ENCODE measurements around the gene CRTAC1. TPM values are rescaled to one million over a fixed set of nuclear protein-coding genes. Genes with fewer than 3 reads are reported as not detected.
A peak's percentile ranks its signal among the peaks of the same experiment; 100 is the strongest.

CRTAC1 gene
- total RNA-seq, 1 donor from 2014 or later, result 0.66 TPM

DNA sequence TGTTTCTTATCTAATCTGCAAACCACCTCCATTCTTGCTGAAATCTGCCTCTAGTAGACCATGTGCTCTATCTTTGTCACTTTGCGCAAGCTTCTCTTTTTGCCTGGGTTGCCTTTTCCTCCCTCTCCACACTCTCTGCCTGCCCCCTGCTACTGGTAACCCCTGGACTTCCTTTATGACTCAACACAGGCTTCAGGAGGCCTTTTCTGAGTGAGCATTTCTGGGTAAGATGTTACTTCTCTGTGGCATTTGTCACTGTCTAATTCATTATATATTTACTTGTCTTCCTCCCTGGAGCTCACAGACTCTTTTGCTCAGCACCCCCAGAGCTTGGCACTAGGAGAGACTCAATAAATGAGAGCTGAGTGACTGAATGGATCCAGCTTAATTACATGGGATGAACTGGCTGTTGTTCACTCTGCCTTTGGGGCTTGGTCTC, 172.4 kb downstream of the CRTAC1 start:
- H3K79me2 ChIP-seq (ENCODE audit: insufficient read depth, low read length), result no peaks in the 10 kb centered on the region
- peaks cover 27% of the 10 kb centered on the region for H3K27me3 ChIP-seq (ENCODE audit: insufficient read depth, low read length)
- no peaks in the 10 kb centered on the region for H3K4me1 ChIP-seq (ENCODE audit: insufficient read depth, low read length)
- FAIRE-seq (no peak), DNase-seq (ENCODE audit: low read depth) (no peak)
- H3K4me3 ChIP-seq (ENCODE audit: insufficient read depth, low read depth, low read length), result no peak overlapping the region
- no peak overlapping the region for H3K27ac Mint-ChIP-seq (ENCODE audit: unreplicated experiment)
- no peaks in the 10 kb centered on the region for H3K9me3 Mint-ChIP-seq (ENCODE audit: unreplicated experiment)
- no peak overlapping the region for H3K9ac ChIP-seq (ENCODE audit: low read length)
- no peaks in the 10 kb centered on the region for H4K20me1 ChIP-seq (ENCODE audit: insufficient read depth, low read length)
- no peak overlapping the region for H3K4me3 Mint-ChIP-seq (ENCODE audit: unreplicated experiment)
- no peaks in the 10 kb centered on the region for H3K36me3 Mint-ChIP-seq (ENCODE audit: low read depth, unreplicated experiment)
- H3K27me3 Mint-ChIP-seq (ENCODE audit: low read depth, unreplicated experiment), result peaks cover 22% of the 10 kb centered on the region
- TF ChIP-seq, protein P1, sequence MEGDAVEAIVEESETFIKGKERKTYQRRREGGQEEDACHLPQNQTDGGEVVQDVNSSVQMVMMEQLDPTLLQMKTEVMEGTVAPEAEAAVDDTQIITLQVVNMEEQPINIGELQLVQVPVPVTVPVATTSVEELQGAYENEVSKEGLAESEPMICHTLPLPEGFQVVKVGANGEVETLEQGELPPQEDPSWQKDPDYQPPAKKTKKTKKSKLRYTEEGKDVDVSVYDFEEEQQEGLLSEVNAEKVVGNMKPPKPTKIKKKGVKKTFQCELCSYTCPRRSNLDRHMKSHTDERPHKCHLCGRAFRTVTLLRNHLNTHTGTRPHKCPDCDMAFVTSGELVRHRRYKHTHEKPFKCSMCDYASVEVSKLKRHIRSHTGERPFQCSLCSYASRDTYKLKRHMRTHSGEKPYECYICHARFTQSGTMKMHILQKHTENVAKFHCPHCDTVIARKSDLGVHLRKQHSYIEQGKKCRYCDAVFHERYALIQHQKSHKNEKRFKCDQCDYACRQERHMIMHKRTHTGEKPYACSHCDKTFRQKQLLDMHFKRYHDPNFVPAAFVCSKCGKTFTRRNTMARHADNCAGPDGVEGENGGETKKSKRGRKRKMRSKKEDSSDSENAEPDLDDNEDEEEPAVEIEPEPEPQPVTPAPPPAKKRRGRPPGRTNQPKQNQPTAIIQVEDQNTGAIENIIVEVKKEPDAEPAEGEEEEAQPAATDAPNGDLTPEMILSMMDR (IDR thresholded peaks at IDR 0.05; ENCODE audit: insufficient read depth, low read depth, low read length), result no peak
- TF ChIP-seq EZH2 (IDR thresholded peaks at IDR 0.05; ENCODE audit: insufficient read depth, low read length), result no peak
- no peak overlapping the region for H3K4me2 ChIP-seq (ENCODE audit: low read length)
- no peaks in the 10 kb centered on the region for H3K36me3 ChIP-seq (ENCODE audit: insufficient read depth, low read length)
- peaks cover 17% of the 10 kb centered on the region for H3K4me1 Mint-ChIP-seq (ENCODE audit: low read depth, unreplicated experiment)
- H3K9me3 ChIP-seq (ENCODE audit: insufficient read depth, low read depth, low read length), result no peaks in the 10 kb centered on the region
- no peak overlapping the region for H3K27ac ChIP-seq (ENCODE audit: low read depth, low read length)
- H2AFZ ChIP-seq (ENCODE audit: low read depth, low read length), result no peak overlapping the region

DNA sequence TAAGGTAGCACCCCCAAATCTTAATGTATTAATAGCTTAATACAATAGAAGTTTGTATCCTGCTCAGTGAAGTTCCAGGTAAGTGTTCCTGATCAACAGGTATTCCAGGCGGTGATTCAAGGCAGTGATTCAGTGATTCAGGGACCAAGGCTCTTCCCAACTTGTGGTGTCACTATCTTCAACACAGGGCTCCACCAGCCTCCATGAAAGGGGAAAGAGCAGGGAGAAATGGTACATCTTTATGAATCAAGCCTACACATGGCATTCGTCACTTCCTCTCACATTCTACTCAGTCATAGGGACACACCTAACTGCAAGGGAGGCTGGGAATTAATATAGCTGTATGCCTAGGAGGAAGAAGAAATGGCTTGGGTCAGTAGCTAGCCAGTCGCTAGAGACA, 175.7 kb downstream of the CRTAC1 start:
- no peaks in the 10 kb centered on the region for H3K4me1 ChIP-seq (ENCODE audit: insufficient read depth, low read length)
- Mint-ChIP-seq H3K36me3 (ENCODE audit: low read depth, unreplicated experiment) (no peaks in the 10 kb centered on the region), H3K4me3 (ENCODE audit: unreplicated experiment) (no peak overlapping the region), H3K27ac (ENCODE audit: unreplicated experiment) (no peak overlapping the region), H3K27me3 (ENCODE audit: low read depth, unreplicated experiment) (peaks cover 45% of the 10 kb centered on the region), H3K4me1 (ENCODE audit: low read depth, unreplicated experiment) (peaks cover 5% of the 10 kb centered on the region), H3K9me3 (ENCODE audit: unreplicated experiment) (no peaks in the 10 kb centered on the region)
- no peaks in the 10 kb centered on the region for H3K79me2 ChIP-seq (ENCODE audit: insufficient read depth, low read length)
- TF ChIP-seq, protein P1 (IDR thresholded peaks at IDR 0.05; ENCODE audit: insufficient read depth, low read depth, low read length), result no peak
- no peak overlapping the region for H2AFZ ChIP-seq (ENCODE audit: low read depth, low read length)
- no peaks in the 10 kb centered on the region for H3K36me3 ChIP-seq (ENCODE audit: insufficient read depth, low read length)
- FAIRE-seq (no peak), DNase-seq (ENCODE audit: low read depth) (no peak)
- no peaks in the 10 kb centered on the region for H3K9me3 ChIP-seq (ENCODE audit: insufficient read depth, low read depth, low read length)
- peaks cover 50% of the 10 kb centered on the region for H3K27me3 ChIP-seq (ENCODE audit: insufficient read depth, low read length)
- H3K4me2 ChIP-seq (ENCODE audit: low read length), result no peak overlapping the region
- no peak overlapping the region for H3K27ac ChIP-seq (ENCODE audit: low read depth, low read length)
- H3K9ac ChIP-seq (ENCODE audit: low read length), result no peak overlapping the region
- no peaks in the 10 kb centered on the region for H4K20me1 ChIP-seq (ENCODE audit: insufficient read depth, low read length)
- no peak overlapping the region for H3K4me3 ChIP-seq (ENCODE audit: insufficient read depth, low read depth, low read length)

DNA sequence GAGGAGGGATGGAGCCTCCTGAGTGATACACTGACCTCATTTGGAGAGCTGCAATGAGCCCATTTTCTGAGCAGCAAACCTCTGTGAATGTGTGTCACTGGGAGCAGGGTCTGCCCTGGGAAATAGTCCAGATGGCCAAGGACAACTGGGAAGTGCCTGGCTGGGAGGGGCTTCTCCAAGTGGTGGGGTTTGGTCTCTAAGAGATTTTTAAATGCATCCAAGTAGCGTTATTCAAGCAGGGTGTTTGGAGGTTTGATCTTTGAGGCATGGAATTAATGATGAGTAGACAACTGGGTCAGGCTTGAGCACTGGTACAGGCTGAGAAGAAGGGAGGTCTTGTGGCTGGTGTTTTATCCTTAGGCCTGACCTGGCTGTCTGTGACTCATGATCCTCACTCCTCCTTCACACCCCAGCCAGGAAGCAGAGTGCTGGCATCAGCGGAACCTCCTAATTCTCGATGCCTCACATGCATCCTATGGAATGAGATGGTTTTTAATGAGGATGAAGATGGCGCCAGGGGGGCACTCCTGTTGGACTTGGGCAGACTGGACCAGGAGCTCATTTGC, 177.5 kb downstream of the CRTAC1 start:
- H3K4me1 ChIP-seq (ENCODE audit: insufficient read depth, low read length), result no peaks in the 10 kb centered on the region
- H4K20me1 ChIP-seq (ENCODE audit: insufficient read depth, low read length), result no peaks in the 10 kb centered on the region
- Mint-ChIP-seq H3K27ac (ENCODE audit: unreplicated experiment) (no peak overlapping the region), H3K4me1 (ENCODE audit: low read depth, unreplicated experiment) (peaks cover 2% of the 10 kb centered on the region), H3K27me3 (ENCODE audit: low read depth, unreplicated experiment) (peaks cover 53% of the 10 kb centered on the region), H3K9me3 (ENCODE audit: unreplicated experiment) (no peaks in the 10 kb centered on the region), H3K4me3 (ENCODE audit: unreplicated experiment) (peak overlapping the region; percentile 10), H3K36me3 (ENCODE audit: low read depth, unreplicated experiment) (no peaks in the 10 kb centered on the region)
- no peak overlapping the region for H2AFZ ChIP-seq (ENCODE audit: low read depth, low read length)
- H3K9ac ChIP-seq (ENCODE audit: low read length), result no peak overlapping the region
- no peak overlapping the region for H3K4me3 ChIP-seq (ENCODE audit: insufficient read depth, low read depth, low read length)
- DNase-seq (ENCODE audit: low read depth), result no peak
- no peaks in the 10 kb centered on the region for H3K36me3 ChIP-seq (ENCODE audit: insufficient read depth, low read length)
- no peaks in the 10 kb centered on the region for H3K79me2 ChIP-seq (ENCODE audit: insufficient read depth, low read length)
- no peak for TF ChIP-seq EZH2 (IDR thresholded peaks at IDR 0.05; ENCODE audit: insufficient read depth, low read length)
- TF ChIP-seq, protein P1 (IDR thresholded peaks at IDR 0.05; ENCODE audit: insufficient read depth, low read depth, low read length), result no peak
- no peak overlapping the region for H3K27ac ChIP-seq (ENCODE audit: low read depth, low read length)
- peaks cover 47% of the 10 kb centered on the region for H3K27me3 ChIP-seq (ENCODE audit: insufficient read depth, low read length)
- H3K9me3 ChIP-seq (ENCODE audit: insufficient read depth, low read depth, low read length), result no peaks in the 10 kb centered on the region
- H3K4me2 ChIP-seq (ENCODE audit: low read length), result no peak overlapping the region
- no peak for FAIRE-seq

Measured in astrocyte (in vitro differentiated cells and primary cell).